GM20431 (cell line): ENCODE measurements around the gene TRPM1.

Experiments
- in situ Hi-C: fragments of 300-500 bp; cut with MseI, MboI; formaldehyde crosslinking; loops from one replicate; pipeline ENCODE4 v1.15.0; 2020; ENCODE audit warnings: low sequenced_read_pairs; ENCODE audit not compliant: unreplicated experiment

The TRPM1 gene

GRCh38 chr15:31025996-31026395 is 75.5 kb downstream of the TRPM1 start:
- in situ Hi-C loops = no loop called here

- in situ Hi-C loops = no loop called here
These were observed 76.5 kb downstream of the TRPM1 start for GRCh38 chr15:31024979-31025378.

GRCh38 chr15:31024330-31024729 is 77.2 kb downstream of the TRPM1 start:
- in situ Hi-C loops = no loop called here

DNA sequence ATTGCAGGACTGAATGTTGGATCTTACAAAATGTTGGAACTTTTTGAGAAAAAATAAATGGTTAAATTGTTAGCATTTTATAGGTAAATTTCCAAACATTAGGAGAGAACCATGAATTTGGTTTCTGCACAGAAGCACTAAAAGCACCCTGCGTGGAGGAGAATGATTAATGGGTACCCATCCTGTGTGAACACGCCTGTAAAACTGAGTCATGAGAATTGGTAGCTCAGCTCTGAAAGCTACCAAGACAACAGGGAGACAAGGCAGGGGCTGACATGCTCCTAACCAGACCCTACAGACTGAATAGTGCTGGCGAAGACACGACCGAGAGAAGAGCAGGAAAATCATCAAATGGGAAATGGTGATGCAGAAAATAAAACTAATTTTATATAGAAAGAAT is 77.7 kb downstream of the TRPM1 start:
- in situ Hi-C loops = no loop called here

DNA sequence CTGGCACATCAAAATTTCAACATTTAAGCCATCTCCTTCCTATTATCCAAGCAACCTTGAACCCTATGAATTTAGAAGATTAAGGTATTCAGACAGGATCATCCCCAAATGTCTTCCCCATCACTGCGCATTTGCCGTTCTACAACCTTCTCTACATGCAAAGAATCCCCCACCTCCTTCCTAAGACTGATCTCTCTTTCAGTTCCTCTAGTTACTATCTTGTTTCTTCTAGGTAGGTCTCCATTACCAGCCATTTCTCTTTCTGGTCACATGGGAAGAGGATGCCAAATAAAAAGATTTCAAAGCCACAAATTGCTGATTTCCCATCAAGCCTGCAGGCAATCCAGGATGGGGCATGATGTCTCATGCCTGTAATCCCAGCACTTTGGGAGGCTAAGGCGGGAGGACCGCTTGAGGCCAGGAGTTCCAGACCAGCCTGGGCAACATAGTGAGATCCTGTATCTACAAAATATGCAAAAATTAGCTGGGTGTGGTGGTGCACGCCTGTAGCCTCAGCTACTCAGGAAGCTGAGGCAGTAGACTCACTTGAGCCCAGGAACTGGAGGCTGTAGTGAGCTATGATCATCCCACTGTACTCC is 80.4 kb downstream of the TRPM1 start:
- in situ Hi-C loops = no loop called here

GRCh38 chr15:31020542-31020941 is 81.0 kb downstream of the TRPM1 start:
- in situ Hi-C loops = no loop called here

DNA sequence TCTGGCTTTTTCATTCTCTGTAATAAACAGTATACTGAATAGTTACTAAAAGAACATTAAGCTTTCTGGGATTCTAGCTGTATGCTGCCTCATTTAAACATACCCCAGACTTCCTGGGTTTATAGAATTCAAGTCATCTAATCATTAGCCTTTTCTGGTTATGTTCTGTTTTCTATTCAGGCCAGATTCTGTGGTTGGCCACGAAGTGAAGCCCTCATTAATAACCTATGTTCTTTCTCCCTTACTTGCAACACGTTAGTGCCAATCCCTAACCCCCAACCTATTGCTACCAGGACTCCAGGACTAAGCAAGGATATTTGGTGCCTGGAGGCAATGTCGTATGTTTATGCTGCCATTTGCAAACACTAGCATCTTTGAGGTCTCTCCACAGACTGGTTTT is 81.5 kb downstream of the TRPM1 start:
- in situ Hi-C loops = no loop called here

DNA sequence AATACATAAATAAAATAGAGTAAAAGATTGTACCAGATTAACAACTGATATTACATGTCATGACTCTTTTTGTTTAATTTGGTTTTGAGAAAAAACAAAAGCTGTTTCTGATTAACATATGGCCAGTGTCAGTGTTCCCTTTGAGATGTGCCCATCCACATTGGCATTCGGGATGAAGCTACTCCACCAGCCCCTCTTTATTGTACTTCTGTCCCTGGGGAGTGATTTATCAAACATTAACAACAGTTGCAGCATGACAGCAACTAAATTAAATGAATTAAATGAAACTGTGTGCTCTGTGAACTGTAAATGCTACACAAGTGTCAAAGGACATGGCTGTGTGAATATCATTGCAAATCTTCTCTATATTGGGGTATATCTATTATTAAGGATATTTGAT is 84.2 kb downstream of the TRPM1 start:
- in situ Hi-C loops = no loop called here

- in situ Hi-C loops = no loop called here
These were observed 85.0 kb downstream of the TRPM1 start for GRCh38 chr15:31016446-31016915.

GRCh38 chr15:31014608-31014925 is 87.0 kb downstream of the TRPM1 start:
- in situ Hi-C loops = no loop called here

DNA sequence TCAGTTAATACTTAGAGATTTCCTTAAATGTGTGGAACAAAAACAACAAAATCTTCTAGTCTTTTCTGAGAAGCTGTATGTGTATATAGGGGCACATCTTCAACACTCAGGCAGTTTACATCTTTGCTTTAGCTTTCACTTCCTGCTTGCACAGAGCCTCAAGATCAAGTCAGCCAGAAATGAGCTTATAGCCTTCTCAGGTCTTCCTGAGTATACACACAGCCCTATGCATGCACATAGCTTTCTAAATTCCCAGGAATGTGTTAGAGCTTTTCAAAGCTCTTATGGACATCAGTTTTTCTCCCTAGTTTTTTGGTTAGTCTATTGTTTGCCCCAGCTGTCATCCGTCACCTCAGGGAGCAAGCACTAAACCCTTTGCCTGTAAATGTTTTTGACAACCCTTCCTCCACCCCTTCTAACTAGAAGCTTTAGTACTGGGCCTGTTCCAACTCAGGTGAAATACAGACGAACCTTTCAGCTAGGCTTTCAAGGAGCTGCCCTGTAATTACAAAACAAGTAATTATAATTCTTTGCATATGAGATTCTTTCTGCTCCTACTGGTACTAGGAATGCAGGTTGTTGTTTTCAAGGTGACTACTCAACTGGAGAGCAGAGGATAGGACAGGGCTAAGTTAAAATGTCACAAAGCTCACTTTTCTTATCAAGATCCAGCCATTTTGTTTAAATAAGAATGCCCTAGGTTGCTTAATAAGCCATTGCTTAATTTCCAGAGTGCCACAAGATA is 87.5 kb downstream of the TRPM1 start:
- in situ Hi-C loops = no loop called here

- in situ Hi-C loops = no loop called here
These were observed 89.1 kb downstream of the TRPM1 start for GRCh38 chr15:31012455-31012854.

GRCh38 chr15:31010036-31010435 is 91.5 kb downstream of the TRPM1 start:
- in situ Hi-C loops = no loop called here

DNA sequence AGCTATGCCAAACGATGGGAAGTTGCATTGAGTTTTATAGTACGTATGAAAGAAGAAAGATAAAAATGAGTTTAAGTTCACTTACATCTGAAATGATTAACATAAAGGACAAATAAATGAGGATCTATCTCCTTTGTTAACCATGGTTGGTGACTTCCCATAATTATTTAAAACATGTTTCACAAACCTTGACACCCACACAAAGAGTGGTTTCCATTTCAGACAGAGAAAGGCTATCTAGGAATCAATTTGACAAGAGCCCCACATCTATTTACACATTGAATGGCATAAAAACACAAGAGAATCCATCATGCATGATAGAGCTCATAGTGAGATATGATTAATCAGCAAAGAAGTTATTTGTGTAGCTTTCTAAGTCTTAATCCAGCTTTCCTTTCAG is 95.9 kb downstream of the TRPM1 start:
- in situ Hi-C loops = no loop called here

DNA sequence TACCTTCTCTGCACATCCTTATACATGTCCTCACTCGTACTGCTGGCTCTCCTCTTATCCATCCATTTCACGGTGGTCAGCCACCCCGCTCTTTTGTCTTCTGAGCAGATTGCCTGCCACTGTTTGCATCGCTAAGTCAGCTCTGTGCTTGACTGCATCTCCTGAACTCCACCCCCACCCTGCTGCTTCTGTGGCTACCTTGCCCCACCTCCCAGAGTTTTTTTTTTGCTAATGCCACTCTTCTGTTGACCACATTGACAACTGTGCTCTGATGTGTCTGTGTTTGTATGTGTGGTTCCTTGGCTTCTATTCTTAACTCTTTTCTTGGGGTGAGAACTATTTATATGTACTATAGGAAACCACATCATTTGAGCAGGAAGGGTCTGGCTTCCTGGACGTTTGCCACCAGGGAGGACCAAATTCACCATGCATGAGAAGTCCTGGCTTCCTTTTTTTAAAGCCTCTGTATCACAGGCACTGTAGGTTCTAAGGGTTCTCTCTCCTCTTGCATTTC is 97.2 kb downstream of the TRPM1 start:
- in situ Hi-C loops = no loop called here

- in situ Hi-C loops = no loop called here
These were observed 99.8 kb downstream of the TRPM1 start for GRCh38 chr15:31001702-31002101.

DNA sequence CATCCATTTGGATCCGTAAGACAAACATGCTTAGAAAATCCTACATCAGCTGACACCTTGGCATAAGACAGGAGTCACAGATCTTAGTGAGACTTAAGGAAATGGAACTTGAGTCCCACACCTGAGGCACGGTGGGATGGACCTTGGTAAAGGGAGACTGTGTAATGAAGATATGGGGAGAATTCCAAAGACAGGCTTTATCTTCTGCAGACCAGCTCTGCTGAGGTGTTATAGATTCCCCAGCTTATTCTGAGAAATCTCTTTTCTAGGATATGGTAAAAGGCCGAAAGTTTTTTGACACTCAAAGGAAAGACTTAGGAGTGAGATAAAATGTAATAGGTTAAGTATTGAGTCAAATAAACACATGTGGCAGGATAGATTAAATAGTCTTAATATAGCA is 101.8 kb downstream of the TRPM1 start:
- in situ Hi-C loops = no loop called here

- in situ Hi-C loops = no loop called here
These were observed 104.3 kb downstream of the TRPM1 start for GRCh38 chr15:30997270-30997669.

DNA sequence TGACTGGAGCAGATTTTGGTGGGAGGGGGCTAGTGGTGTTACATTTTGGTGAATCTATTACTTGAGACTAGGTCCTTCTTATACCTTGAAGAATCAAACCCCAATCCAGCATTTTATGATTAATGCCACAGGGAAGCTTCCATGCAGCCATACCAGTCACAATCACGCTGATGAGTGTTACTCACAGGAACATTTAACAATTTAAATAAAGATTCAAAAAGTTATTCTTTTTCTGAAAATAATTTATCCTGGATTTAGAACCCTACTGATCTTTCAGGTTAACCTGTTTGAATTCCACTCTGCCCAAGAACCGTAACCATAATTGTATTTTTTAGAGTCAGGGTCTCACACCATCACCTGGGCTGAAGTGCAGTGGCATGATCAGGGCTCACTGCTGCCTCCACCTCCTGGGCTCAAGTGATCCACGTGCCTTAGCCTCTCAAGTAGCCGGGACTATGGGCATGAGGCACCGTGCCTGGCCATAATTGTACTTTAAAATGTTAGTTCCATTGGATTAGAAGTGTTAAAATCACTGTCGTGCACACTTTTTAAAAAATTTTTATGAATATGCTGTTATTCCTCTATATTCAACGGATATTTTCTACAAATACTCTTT is 109.2 kb downstream of the TRPM1 start:
- in situ Hi-C loops = no loop called here

- in situ Hi-C loops = no loop called here
These were observed 110.0 kb downstream of the TRPM1 start, which contains the start of gene MTMR10 for GRCh38 chr15:30991255-30992235. TSS of gene MTMR10 (minus strand) at chr15:30991628. CDS start at chr15:30991506, 122 bp downstream.
